Stomach (tissue), 9 donors: ENCODE measurements around the gene CGN. TPM values are rescaled to one million over a fixed set of nuclear protein-coding genes. Genes with fewer than 3 reads are reported as not detected.
A peak's percentile ranks its signal among the peaks of the same experiment; 100 is the strongest.

ENCODE experiments used
- DNase-seq, 2 donors: peaks; one replicate each; pipeline versions ENCODE4 v3.0.0 to v3.0.0-alpha.2; 2013 to 2019
- H3K27ac ChIP-seq, 5 donors: fragments of 200-600 bp in 4 of 5; sonication (generic) in 4 of 5; one replicate each; pipeline ENCODE4 v1.5.1; 2013 to 2019; ENCODE audit warnings: mild to moderate bottlenecking in 1 of 5, moderate library complexity in 1 of 5
- H3K27me3 ChIP-seq, 3 donors: fragments of 200-600 bp; sonication (generic); one replicate each; pipeline ENCODE4 v1.5.1; 2017 to 2019; ENCODE audit warnings: mixed run types in 1 of 3
- H3K36me3 ChIP-seq, 4 donors: fragments of 200-600 bp; sonication (generic); 1 replicate in 3 of 4; 2 replicates in 1 of 4; pipeline ENCODE4 v1.5.1; 2016 to 2019
- H3K4me1 ChIP-seq, 4 donors: fragments of 200-600 bp; sonication (generic); one replicate each; pipeline ENCODE4 v1.5.1; 2016 to 2019
- H3K4me3 ChIP-seq, 4 donors: fragments of 200-600 bp; sonication (generic) in 3 of 4; one replicate each; pipeline ENCODE4 v1.5.1; 2016 to 2019; ENCODE audit warnings: mild to moderate bottlenecking in 1 of 4
- H3K9me3 ChIP-seq, 4 donors: fragments of 200-600 bp; sonication (generic); one replicate each; pipeline ENCODE4 v1.5.1; 2016 to 2019
- CTCF ChIP-seq, 7 experiments: fragments of 450-650 bp in 4 of 7; fragments of 200-600 bp in 3 of 7; sonication (generic) in 3 of 7; IDR thresholded peaks; one replicate each; pipeline ENCODE4 v1.5.1; 2016 to 2019; ENCODE audit warnings: antibody characterized with exemption in 7 of 7, control low read depth in 2 of 7, mild to moderate bottlenecking in 1 of 7
- EP300 ChIP-seq: sonication (generic); formaldehyde crosslinking; IDR thresholded peaks from one replicate; pipeline ENCODE4 v1.6.1; 2017; ENCODE audit warnings: antibody characterized with exemption
- POLR2A ChIP-seq, 4 donors: fragments of 450-650 bp; IDR thresholded peaks; one replicate each; pipeline ENCODE4 v1.6.1; 2016; ENCODE audit warnings: antibody characterized with exemption in 4 of 4, control low read depth in 2 of 4, mild to moderate bottlenecking in 1 of 4, moderate library complexity in 1 of 4
- POLR2AphosphoS5 ChIP-seq, 3 donors: sonication (generic); formaldehyde crosslinking; IDR thresholded peaks; one replicate each; pipeline ENCODE4 v1.6.1; 2016; ENCODE audit warnings: antibody characterized with exemption in 3 of 3
- WGBS, 5 donors: extraction: QIAGEN DNeasy Blood & Tissue Kit in 3 of 5; methylation state at CpG; one replicate each; pipeline versions ENCODE4 v1.1.5 to v1.1.7; 2013 to 2018; 5-methylcytosine and 5-hydroxymethylcytosine counted together
- intact Hi-C: fragments of 100-400 bp; cut with DNase I; formaldehyde crosslinking; loops from one replicate; pipeline ENCODE4 v1.15.1; 2023; ENCODE audit warnings: low total_unique reads
- polyA plus RNA-seq, 3 donors: library from polyadenylated mRNA; stranded (reverse); fragments of 200-250 nt; gene quantifications; one replicate each; pipeline ENCODE4 v1.2.3, GENCODE V29; 2013
- total RNA-seq, 5 donors: library from RNA; depleted of rRNA; stranded (reverse); fragments of >200 nt; gene quantifications; one replicate each; pipeline versions ENCODE4 v1.1.0 to v1.2.3, GENCODE V29; 2014 to 2016
- donor health status: healthy with polysubstance abuse.
- donor health status: Bipolar disorder and iron deficiency.
- donor health status: healthy.

Gene CGN
- total and polyA plus RNA-seq, 8 donors = 14.0 to 137 (median 26.7) TPM

GRCh38 chr1:151482017-151482416, 29.2 kb upstream of the CGN start:
- H3K36me3 ChIP-seq = no peaks in the 10 kb centered on the region
- WGBS, 5 donors = 92 to 100% (median 96%) methylated on average over 1 of the region's 1 CpG
- no peak for TF ChIP-seq EP300
- no peak for TF ChIP-seq POLR2A (IDR thresholded peaks at IDR 0.05)
- TF ChIP-seq CTCF (IDR thresholded peaks at IDR 0.05) = no peak
- no peak for TF ChIP-seq POLR2AphosphoS5 (IDR thresholded peaks at IDR 0.05)

GRCh38 chr1:151485685-151486255, 25.4 kb upstream of the CGN start:
- H3K9me3 ChIP-seq = peaks cover 0 to 11% (median 6%) of the 10 kb centered on the region in 4 donors
- H3K4me1 ChIP-seq = no peaks in the 10 kb centered on the region
- peak in 1 of 2 donors; percentile 66 for DNase-seq
- WGBS, 5 donors = 52 to 72% (median 58%) methylated on average over 5 of the region's 5 CpGs
- no peak overlapping the region for H3K4me3 ChIP-seq
- H3K27ac ChIP-seq = no peak overlapping the region
- no peaks in the 10 kb centered on the region for H3K36me3 ChIP-seq
- no peaks in the 10 kb centered on the region for H3K27me3 ChIP-seq
- intact Hi-C loops = no loop called here
- TF ChIP-seq POLR2A (IDR thresholded peaks at IDR 0.05) (no peak), CTCF (IDR thresholded peaks at IDR 0.05) (no peak), POLR2AphosphoS5 (IDR thresholded peaks at IDR 0.05) (no peak), EP300 (no peak)

More at GRCh38 chr1:151482017-151482416, 29.2 kb upstream of the CGN start:
- intact Hi-C loops = no loop called here
- H3K4me3 ChIP-seq = no peak overlapping the region
- no peak overlapping the region for H3K27ac ChIP-seq
- H3K9me3 ChIP-seq = peaks cover 0 to 11% (median 6%) of the 10 kb centered on the region in 4 donors
- no peaks in the 10 kb centered on the region for H3K4me1 ChIP-seq
- no peaks in the 10 kb centered on the region for H3K27me3 ChIP-seq
- no peak for DNase-seq

DNA sequence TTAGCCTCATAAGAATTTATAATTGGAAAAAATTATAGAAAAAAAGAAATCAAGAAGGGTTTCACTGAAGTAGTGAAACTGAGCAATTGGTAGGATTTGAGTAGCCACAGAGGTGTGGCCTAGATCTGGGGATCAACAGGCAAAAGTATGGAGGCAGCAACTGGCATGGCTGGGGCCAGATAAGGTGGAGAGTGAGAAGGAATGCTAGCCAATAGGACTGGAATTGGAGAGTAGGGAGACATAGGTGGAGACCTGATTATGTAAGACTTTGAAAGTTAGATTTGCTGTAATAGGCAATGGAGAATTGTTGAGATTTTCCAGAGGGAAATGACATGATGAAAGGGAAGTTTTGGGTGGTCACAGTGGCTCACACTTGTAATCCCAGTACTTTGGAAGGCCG, 24.6 kb upstream of the CGN start:
- no peaks in the 10 kb centered on the region for H3K4me1 ChIP-seq
- DNase-seq = no peak
- peaks cover 0 to 11% (median 6%) of the 10 kb centered on the region in 4 donors for H3K9me3 ChIP-seq
- no peak overlapping the region for H3K4me3 ChIP-seq
- TF ChIP-seq POLR2AphosphoS5 (IDR thresholded peaks at IDR 0.05) = no peak
- no peak for TF ChIP-seq POLR2A (IDR thresholded peaks at IDR 0.05)
- no peak for TF ChIP-seq EP300
- no peak for TF ChIP-seq CTCF (IDR thresholded peaks at IDR 0.05)
- 74 to 100% (median 95%) methylated on average over 1 of the region's 1 CpG for WGBS, 5 donors
- no peaks in the 10 kb centered on the region for H3K36me3 ChIP-seq
- no peak overlapping the region for H3K27ac ChIP-seq
- intact Hi-C loops = no loop called here
- H3K27me3 ChIP-seq = no peaks in the 10 kb centered on the region

DNA sequence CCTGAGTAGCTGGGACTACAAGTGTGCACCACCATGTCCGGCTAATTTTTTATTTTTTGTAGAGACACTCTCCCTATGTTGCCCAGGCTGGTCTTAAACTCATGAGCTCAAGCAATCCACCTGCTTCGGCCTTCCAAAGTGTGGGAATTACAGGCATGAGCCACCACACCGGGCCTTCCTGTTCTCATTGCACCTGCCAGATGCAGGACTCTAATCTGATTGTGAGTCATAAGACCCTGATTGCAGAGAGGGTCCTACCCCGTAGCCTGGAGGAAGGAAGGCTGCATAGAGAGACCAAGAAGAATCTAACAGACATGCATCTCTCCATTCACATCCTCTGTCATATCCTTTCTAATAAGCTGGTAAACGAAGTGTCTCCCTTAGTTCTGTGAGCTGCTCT, 19.5 kb upstream of the CGN start:
- no peak overlapping the region for H3K4me3 ChIP-seq
- no peak overlapping the region for H3K27ac ChIP-seq

More for the DNA sequence above, 19.5 kb upstream of the CGN start:
- H3K4me1 ChIP-seq = peaks cover 0 to 13% (median 3%) of the 10 kb centered on the region in 4 donors
- no peak for TF ChIP-seq POLR2AphosphoS5 (IDR thresholded peaks at IDR 0.05)
- no peak for TF ChIP-seq POLR2A (IDR thresholded peaks at IDR 0.05)
- no peak for TF ChIP-seq CTCF (IDR thresholded peaks at IDR 0.05)
- TF ChIP-seq EP300 = no peak
- no peak for DNase-seq
- no peaks in the 10 kb centered on the region for H3K27me3 ChIP-seq
- intact Hi-C loops = no loop called here
- no peaks in the 10 kb centered on the region for H3K36me3 ChIP-seq
- H3K9me3 ChIP-seq = no peaks in the 10 kb centered on the region
- WGBS, 5 donors = 74 to 82% (median 79%) methylated on average over 5 of the region's 5 CpGs
